K562 (cell line): Measurements from ENCODE around the gene TMCC2. TPM values are rescaled to one million over a fixed set of nuclear protein-coding genes. Genes with fewer than 3 reads are reported as not detected.

Experiments
- ATAC-seq: fragments of 200-7000 bp; cut with Tn5 transposase; 3 replicates; pipeline ENCODE4 v1.9.1; 2020; ENCODE audit warnings: moderate library complexity
- BruUV-seq: library from RNA; stranded (reverse); fragments of 400-500 nt; replicated peaks from 2 replicates; lab custom pipeline; 2021; lab: Mats Ljungman, UMichigan
- CTCF ChIA-PET: fragments of 300-600 bp; formaldehyde crosslinking; extraction: SDS; loops from one replicate; lab custom pipeline; 2021; ENCODE audit warnings: low intra/inter-chr PET ratio; lab: Yijun Ruan, JAX
- POLR2A ChIA-PET: fragments of 300-600, 350-650 bp; sonication (Branson Sonifier 250); formaldehyde crosslinking; extraction: SDS; loops from one replicate; lab custom pipeline; 2021; ENCODE audit warnings: antibody characterized with exemption, inconsistent platforms; lab: Yijun Ruan, JAX
- DNase-seq, 4 experiments: peaks; one replicate each; pipeline versions ENCODE4 v3.0.0 to v3.0.0-alpha.2; 2011 to 2018; ENCODE audit warnings: low spot score in 3 of 4, mixed read lengths in 3 of 4; ENCODE audit errors: extremely low read depth in 1 of 4
- FAIRE-seq: peaks from 2 replicates; lab custom pipeline; 2011; peaks lifted over from hg19 to GRCh38; lab: Jason Lieb, UNC
- H2AFZ ChIP-seq: 2 replicates; pipeline ENCODE4 v1.6.0; 2011; ENCODE audit warnings: low read depth, low read length, control low read depth, inconsistent platforms
- H3K27ac ChIP-seq: fragments of 200-600 bp; 3 replicates; pipeline ENCODE4 v1.8.0; 2011; ENCODE audit warnings: low read depth, mild to moderate bottlenecking, control low read depth, inconsistent platforms, low read length, moderate library complexity, mixed read lengths; ENCODE audit errors: extremely low read depth
- H3K27me3 ChIP-seq, 2 experiments: fragments of 300-600 bp in 1 of 2; 2 replicates in 1 of 2; 3 replicates in 1 of 2; pipeline versions ENCODE4 v1.6.0 to v1.8.0; 2011; ENCODE audit warnings: inconsistent platforms in 2 of 2, low read length in 2 of 2, mild to moderate bottlenecking in 1 of 2, mixed read lengths in 1 of 2, moderate library complexity in 1 of 2; ENCODE audit not compliant: control insufficient read depth in 2 of 2, insufficient read depth in 2 of 2
- H3K36me3 ChIP-seq: fragments of 300-600 bp; 3 replicates; pipeline ENCODE4 v1.8.0; 2011; ENCODE audit warnings: mild to moderate bottlenecking, low read length, inconsistent platforms; ENCODE audit not compliant: control insufficient read depth, insufficient read depth
- H3K4me1 ChIP-seq, 2 experiments: fragments of 200-600 bp in 1 of 2; replicated peaks in 1 of 2; 2 replicates in 1 of 2; 3 replicates in 1 of 2; pipeline versions ENCODE4 v1.5.1 to v1.8.0; 2011; ENCODE audit warnings: inconsistent platforms in 2 of 2, low read length in 2 of 2, mild to moderate bottlenecking in 1 of 2, mixed read lengths in 1 of 2, moderate library complexity in 1 of 2; ENCODE audit not compliant: control insufficient read depth in 2 of 2, insufficient read depth in 2 of 2
- H3K4me2 ChIP-seq: 2 replicates; pipeline ENCODE4 v1.6.1; 2011; ENCODE audit warnings: low read length, control low read depth, inconsistent platforms, mixed read lengths; ENCODE audit not compliant: insufficient read depth
- H3K4me3 ChIP-seq: fragments of 200-600 bp; sonication (generic), shearing (Covaris generic); 2 replicates; pipeline ENCODE4 v1.5.1; 2016; ENCODE audit warnings: control low read depth, inconsistent platforms
- H3K79me2 ChIP-seq: fragments of 200-600 bp; 3 replicates; pipeline ENCODE4 v1.8.0; 2011; ENCODE audit warnings: low read length, inconsistent platforms; ENCODE audit not compliant: control insufficient read depth, insufficient read depth
- H3K9ac ChIP-seq, 2 experiments: 2 replicates each; pipeline versions ENCODE4 v1.6.0 to v1.6.1; 2011; ENCODE audit warnings: low read depth in 2 of 2, low read length in 2 of 2, control low read depth in 1 of 2, inconsistent platforms in 1 of 2, mild to moderate bottlenecking in 1 of 2, mixed read lengths in 1 of 2; ENCODE audit not compliant: insufficient read depth in 1 of 2
- H3K9me1 ChIP-seq: one replicate; pipeline ENCODE4 v1.6.0; 2011; ENCODE audit warnings: inconsistent platforms, mild to moderate bottlenecking, low read length, moderate library complexity; ENCODE audit not compliant: control insufficient read depth, insufficient read depth
- H3K9me3 ChIP-seq: replicated peaks from 2 replicates; pipeline ENCODE4 v1.5.1; 2011; ENCODE audit warnings: low read depth, low read length, inconsistent platforms; ENCODE audit not compliant: control insufficient read depth, insufficient read depth
- H4K20me1 ChIP-seq: replicated peaks from 2 replicates; pipeline ENCODE4 v1.6.1; 2011; ENCODE audit warnings: low read length, inconsistent platforms, mixed read lengths; ENCODE audit not compliant: control insufficient read depth, insufficient read depth
- CHD1 ChIP-seq: fragments of 200-600 bp; sonication (generic); IDR thresholded peaks from one replicate; pipeline ENCODE4 v1.6.1; 2012; ENCODE audit warnings: mild to moderate bottlenecking, moderate library complexity, low read length, inconsistent platforms
- NCOA2 ChIP-seq, 2 experiments: fragments of 450-650 bp; IDR thresholded peaks; 2 replicates each; pipeline ENCODE4 v1.6.1; 2018; ENCODE audit warnings: mild to moderate bottlenecking in 2 of 2, moderate library complexity in 1 of 2; ENCODE audit not compliant: partially characterized antibody in 2 of 2
- NCOA4 ChIP-seq: fragments of 450-650 bp; IDR thresholded peaks from 2 replicates; pipeline ENCODE4 v1.6.1; 2018; ENCODE audit warnings: mild to moderate bottlenecking; ENCODE audit not compliant: partially characterized antibody
- NR2C2 ChIP-seq, 2 experiments: fragments of 200-800 bp in 1 of 2; sonication (Bioruptor generic) in 1 of 2; sonication (generic) in 1 of 2; formaldehyde crosslinking in 1 of 2; IDR thresholded peaks; 2 replicates each; pipeline versions ENCODE4 v1.6.1 to v1.8.0; 2016 to 2022; ENCODE audit warnings: mild to moderate bottlenecking in 1 of 2, missing compliant biosample characterization in 1 of 2, missing genetic modification characterization in 1 of 2, missing genetic modification reagents in 1 of 2
- NUFIP1 ChIP-seq: fragments of 450-650 bp; IDR thresholded peaks from 2 replicates; pipeline ENCODE4 v1.6.1; 2018; ENCODE audit not compliant: partially characterized antibody
- ZNF407 ChIP-seq: fragments of 450-650 bp; IDR thresholded peaks from 2 replicates; pipeline ENCODE4 v1.6.1; 2016; ENCODE audit warnings: low read depth
- ZNF77 ChIP-seq: fragments of 250-450 bp; sonication (Bioruptor Pico); IDR thresholded peaks from 2 replicates; pipeline ENCODE4 v1.5.0; 2020
- WGBS: fragments of 100-300 bp; shearing (Covaris generic); methylation state at CpG from one replicate; pipeline ENCODE4 v1.1.6; 2016; ENCODE audit warnings: low coverage, mixed read lengths; ENCODE audit not compliant: insufficient coverage; ENCODE audit errors: missing lambda C conversion rate; 5-methylcytosine and 5-hydroxymethylcytosine counted together
- in situ Hi-C: fragments of 300-500 bp; cut with MboI; formaldehyde crosslinking; loops from 4 replicates; pipeline ENCODE4 v1.15.0; 2018; ENCODE audit warnings: inconsistent platforms, mixed read lengths
- intact Hi-C: fragments of 100-400 bp; cut with micrococcal nuclease; formaldehyde crosslinking; loops from 2 replicates; pipeline ENCODE4 v1.14.2; 2022
- polyA plus RNA-seq, 8 experiments: library from polyadenylated mRNA; depleted of rRNA in 4 of 8; stranded (reverse) in 5 of 8; unstranded in 3 of 8; fragments of >200 nt; fragmentation: Nextera tagmentation in 2 of 8; fragmentation: Illumina TruSeq in 1 of 8; extraction: Ambion mirVana in 2 of 8; extraction: Trizol in 1 of 8; gene quantifications; 2 replicates each; pipeline versions ENCODE4 v1.2.1 to v1.2.3, GENCODE V29; 2011 to 2014; ENCODE audit warnings: inconsistent platforms in 1 of 8, missing spikeins in 1 of 8
- total RNA-seq, 7 experiments: library from RNA; depleted of rRNA in 6 of 7; stranded (reverse); fragments of >200 nt in 6 of 7; fragmentation: Illumina TruSeq in 2 of 7; extraction: Trizol in 2 of 7; gene quantifications; 2 replicates each; pipeline versions ENCODE4 v1.2.1 to v1.2.3, GENCODE V29; 2011 to 2021; ENCODE audit warnings: low replicate concordance in 1 of 7

TMCC2 gene
- total and polyA plus RNA-seq, 9 of the 15 experiments (the other 6 are each of a cell fraction or from before 2014, with no cell fraction given), result 0.06 to 1.8 (median 0.98) TPM

GRCh38 chr1:205250699-205251098, 23.0 kb downstream of the TMCC2 start:
- peaks cover 0 to 6% of the 10 kb centered on the region in 2 experiments; a peak in 2 of 5 replicates for H3K27me3 ChIP-seq
- TF ChIP-seq NCOA4 (no peak), NCOA2 (IDR thresholded peaks at IDR 0.05; ENCODE audit: partially characterized antibody in 2 of 2) (no peak)
- TF ChIP-seq, all 486 proteins: peak for 0
- H3K4me2 ChIP-seq, result no peak overlapping the region
- H4K20me1 ChIP-seq, result peaks cover 3% of the 10 kb centered on the region; the same call in 1 of the 2 replicates
- H3K36me3 ChIP-seq, result no peaks in the 10 kb centered on the region
- no peak overlapping the region for H3K4me3 ChIP-seq
- H3K79me2 ChIP-seq, result no peaks in the 10 kb centered on the region
- DNase-seq, result no peak
- H2AFZ ChIP-seq, result no peak overlapping the region
- no peaks in the 10 kb centered on the region for H3K9me1 ChIP-seq
- BruUV-seq, result no TSS peak
- H3K9me3 ChIP-seq, result no peaks in the 10 kb centered on the region
- H3K27ac ChIP-seq, result no peak overlapping the region
- ChIA-PET CTCF (no interaction called here), POLR2A (interaction anchor here (0.5 to 3.7 kb wide), 5 partner anchors 13 to 1175 kb away, joined by 3 to 14 read pairs (median 3); partner anchors contain the start of gene RBBP5)
- in situ Hi-C loops (no loop called here), intact Hi-C loops (no loop called here)
- FAIRE-seq, result no peak
- WGBS, result 16% methylated on average over 6 of the region's 6 CpGs
- no peak for ATAC-seq
- H3K9ac ChIP-seq, result no peak overlapping the region
- peaks cover 27 to 28% of the 10 kb centered on the region in 2 experiments for H3K4me1 ChIP-seq

GRCh38 chr1:205251576-205251975, 23.8 kb downstream of the TMCC2 start:
- H3K27me3 ChIP-seq, result peaks cover 0 to 6% of the 10 kb centered on the region in 2 experiments; a peak in 2 of 5 replicates
- no peak overlapping the region for H3K9ac ChIP-seq
- H3K9me1 ChIP-seq, result no peaks in the 10 kb centered on the region
- no TSS peak for BruUV-seq
- H3K36me3 ChIP-seq, result no peaks in the 10 kb centered on the region
- H3K4me2 ChIP-seq, result no peak overlapping the region
- 22% methylated on average over 5 of the region's 5 CpGs for WGBS
- no peak for FAIRE-seq
- no peak overlapping the region for H3K4me3 ChIP-seq
- no peak overlapping the region for H3K27ac ChIP-seq
- H4K20me1 ChIP-seq, result peaks cover 3% of the 10 kb centered on the region; the same call in 1 of the 2 replicates
- intact Hi-C loops, result no loop called here
- H3K9me3 ChIP-seq, result no peaks in the 10 kb centered on the region
- in situ Hi-C loops, result no loop called here
- no peak for DNase-seq
- H2AFZ ChIP-seq, result no peak overlapping the region
- ChIA-PET CTCF (no interaction called here), POLR2A (interaction anchor here (0.7 to 3.7 kb wide), 5 partner anchors 14 to 583 kb away, joined by 3 to 14 read pairs (median 4); no protein-coding TSS in a partner anchor)
- no peaks in the 10 kb centered on the region for H3K79me2 ChIP-seq
- H3K4me1 ChIP-seq, result peaks cover 35 to 37% of the 10 kb centered on the region in 2 experiments
- no peak for ATAC-seq
- no peak for TF ChIP-seq ZNF77 (CRISPR knock-in tag)
- no peak for TF ChIP-seq ZNF407
- no peak for TF ChIP-seq CHD1
- TF ChIP-seq NUFIP1, result no peak
- TF ChIP-seq NR2C2 (CRISPR knock-in tag; IDR thresholded peaks at IDR 0.05), result no peak
- TF ChIP-seq NR2C2 (tag; IDR thresholded peaks at IDR 0.05), result no peak
